ENCODE results near the gene MKRN2. TPM values are rescaled to one million over a fixed set of nuclear protein-coding genes. Genes with fewer than 3 reads are reported as not detected.

The MKRN2 gene
- total and polyA plus RNA-seq, 9 of the 15 experiments (the other 6 are each of a cell fraction or from before 2014, with no cell fraction given): 29.4 to 63.2 (median 42.9) TPM

DNA sequence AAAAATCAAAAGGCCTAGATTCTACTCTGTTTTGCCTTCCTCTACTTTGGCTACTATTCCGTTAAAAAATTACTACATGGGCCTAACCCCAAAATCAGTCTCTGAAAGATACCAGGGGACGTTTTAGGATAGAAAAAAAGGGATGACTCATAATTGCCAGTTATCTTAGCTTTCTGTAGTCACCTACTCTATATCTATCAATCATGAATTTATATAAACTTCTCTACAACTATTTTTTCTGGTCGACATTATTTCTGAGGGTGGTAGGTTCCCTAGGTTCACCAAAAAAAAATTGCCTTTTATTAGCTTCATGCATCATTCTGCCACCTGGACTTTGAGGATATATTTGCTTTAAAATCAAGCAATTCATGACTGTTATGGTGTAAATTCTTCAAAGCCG is 70.5 kb downstream of the MKRN2 start:
- H2AFZ ChIP-seq (ENCODE audit: low read depth, low read length): no peak overlapping the region
- ChIA-PET POLR2A (interaction anchor here (0.5 to 1.4 kb wide), 5 partner anchors 9 to 43 kb away, joined by 3 to 6 read pairs (median 4); no protein-coding TSS in a partner anchor), CTCF (ENCODE audit: low intra/inter-chr PET ratio) (interaction anchor here (0.5 kb wide), 1 partner anchor 112 kb away, joined by 3 read pairs; no protein-coding TSS in a partner anchor)
- H3K9ac ChIP-seq (ENCODE audit: insufficient read depth in 1 of 2, low read depth in 2 of 2, low read length in 2 of 2): no peak overlapping the region
- ATAC-seq: peak; percentile 11
- no peaks in the 10 kb centered on the region for H3K9me1 ChIP-seq (ENCODE audit: control insufficient read depth, insufficient read depth, low read length)
- peak in 1 of 4 experiments; percentile 26 for DNase-seq (ENCODE audit: extremely low read depth in 1 of 4, low spot score in 3 of 4)
- no peak overlapping the region for H3K4me2 ChIP-seq (ENCODE audit: insufficient read depth, low read length)
- intact Hi-C loops (cut with micrococcal nuclease): loop anchor here (5.0 kb wide), 1 partner anchor 35 kb away; the partner anchor contains the start of gene RAF1
- in situ Hi-C loops (cut with MboI): no loop called here
- peaks cover 95% of the 10 kb centered on the region for H3K79me2 ChIP-seq (ENCODE audit: control insufficient read depth, insufficient read depth, low read length)
- no TSS peak for BruUV-seq (replicated peaks)
- no peaks in the 10 kb centered on the region for H3K36me3 ChIP-seq (ENCODE audit: control insufficient read depth, insufficient read depth, low read length)
- 23% methylated on average over 4 of the region's 4 CpGs for WGBS (ENCODE audit: insufficient coverage, low coverage, missing lambda C conversion rate)
- H3K27me3 ChIP-seq (ENCODE audit: control insufficient read depth in 2 of 2, insufficient read depth in 2 of 2, low read length in 2 of 2): no peaks in the 10 kb centered on the region
- peaks cover 42 to 51% of the 10 kb centered on the region in 2 experiments for H3K4me1 ChIP-seq (replicated peaks in 1 of 2; ENCODE audit: control insufficient read depth in 2 of 2, insufficient read depth in 2 of 2, low read length in 2 of 2)
- FAIRE-seq: no peak
- peak overlapping the region; percentile 31; the same call in 1 of the 3 replicates for H3K27ac ChIP-seq (ENCODE audit: extremely low read depth, low read depth, low read length)
- H4K20me1 ChIP-seq (replicated peaks; ENCODE audit: control insufficient read depth, insufficient read depth, low read length): peaks cover 20% of the 10 kb centered on the region
- no peaks in the 10 kb centered on the region for H3K9me3 ChIP-seq (replicated peaks; ENCODE audit: control insufficient read depth, insufficient read depth, low read depth, low read length)
- no peak overlapping the region for H3K4me3 ChIP-seq
- TF ChIP-seq, protein P1, sequence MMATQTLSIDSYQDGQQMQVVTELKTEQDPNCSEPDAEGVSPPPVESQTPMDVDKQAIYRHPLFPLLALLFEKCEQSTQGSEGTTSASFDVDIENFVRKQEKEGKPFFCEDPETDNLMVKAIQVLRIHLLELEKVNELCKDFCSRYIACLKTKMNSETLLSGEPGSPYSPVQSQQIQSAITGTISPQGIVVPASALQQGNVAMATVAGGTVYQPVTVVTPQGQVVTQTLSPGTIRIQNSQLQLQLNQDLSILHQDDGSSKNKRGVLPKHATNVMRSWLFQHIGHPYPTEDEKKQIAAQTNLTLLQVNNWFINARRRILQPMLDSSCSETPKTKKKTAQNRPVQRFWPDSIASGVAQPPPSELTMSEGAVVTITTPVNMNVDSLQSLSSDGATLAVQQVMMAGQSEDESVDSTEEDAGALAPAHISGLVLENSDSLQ (IDR thresholded peaks at IDR 0.05): peak; percentile 27; the same call in 1 of the 2 replicates
- peak; percentile 73 for TF ChIP-seq JUNB (CRISPR knock-in tag; conservative IDR thresholded peaks at IDR 0.05)
- peak; percentile 78 for TF ChIP-seq MEIS2 (IDR thresholded peaks at IDR 0.05; ENCODE audit: partially characterized antibody)
- TF ChIP-seq ZNF384 (IDR thresholded peaks at IDR 0.05; ENCODE audit: low read depth, low read length): peak; percentile 74; the same call in 1 of the 2 replicates
- peak; percentile 37; the same call in 1 of the 2 replicates for TF ChIP-seq NFE2 (IDR thresholded peaks at IDR 0.05; ENCODE audit: low read depth)
- TF ChIP-seq, protein P2, sequence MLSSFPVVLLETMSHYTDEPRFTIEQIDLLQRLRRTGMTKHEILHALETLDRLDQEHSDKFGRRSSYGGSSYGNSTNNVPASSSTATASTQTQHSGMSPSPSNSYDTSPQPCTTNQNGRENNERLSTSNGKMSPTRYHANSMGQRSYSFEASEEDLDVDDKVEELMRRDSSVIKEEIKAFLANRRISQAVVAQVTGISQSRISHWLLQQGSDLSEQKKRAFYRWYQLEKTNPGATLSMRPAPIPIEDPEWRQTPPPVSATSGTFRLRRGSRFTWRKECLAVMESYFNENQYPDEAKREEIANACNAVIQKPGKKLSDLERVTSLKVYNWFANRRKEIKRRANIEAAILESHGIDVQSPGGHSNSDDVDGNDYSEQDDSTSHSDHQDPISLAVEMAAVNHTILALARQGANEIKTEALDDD (IDR thresholded peaks at IDR 0.05): 0 out of 2 replicates have a peak, but pooled peaks have one; percentile 46
- no peak for TF ChIP-seq PTRF (tag; IDR thresholded peaks at IDR 0.05)
- TF ChIP-seq DPF2 (IDR thresholded peaks at IDR 0.05): peak; percentile 80
- TF ChIP-seq, protein P3, sequence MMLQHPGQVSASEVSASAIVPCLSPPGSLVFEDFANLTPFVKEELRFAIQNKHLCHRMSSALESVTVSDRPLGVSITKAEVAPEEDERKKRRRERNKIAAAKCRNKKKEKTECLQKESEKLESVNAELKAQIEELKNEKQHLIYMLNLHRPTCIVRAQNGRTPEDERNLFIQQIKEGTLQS (IDR thresholded peaks at IDR 0.05): peak; percentile 94
- TF ChIP-seq, protein P3 (CRISPR knock-in tag; conservative IDR thresholded peaks at IDR 0.05): no peak; the same call in 1 of the 2 replicates
- TF ChIP-seq, protein P4, sequence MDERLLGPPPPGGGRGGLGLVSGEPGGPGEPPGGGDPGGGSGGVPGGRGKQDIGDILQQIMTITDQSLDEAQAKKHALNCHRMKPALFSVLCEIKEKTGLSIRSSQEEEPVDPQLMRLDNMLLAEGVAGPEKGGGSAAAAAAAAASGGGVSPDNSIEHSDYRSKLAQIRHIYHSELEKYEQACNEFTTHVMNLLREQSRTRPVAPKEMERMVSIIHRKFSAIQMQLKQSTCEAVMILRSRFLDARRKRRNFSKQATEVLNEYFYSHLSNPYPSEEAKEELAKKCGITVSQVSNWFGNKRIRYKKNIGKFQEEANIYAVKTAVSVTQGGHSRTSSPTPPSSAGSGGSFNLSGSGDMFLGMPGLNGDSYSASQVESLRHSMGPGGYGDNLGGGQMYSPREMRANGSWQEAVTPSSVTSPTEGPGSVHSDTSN (CRISPR knock-in tag; IDR thresholded peaks at IDR 0.05; ENCODE audit: low read depth): no peak
- TF ChIP-seq, protein P4 (tag; conservative IDR thresholded peaks at IDR 0.05; ENCODE audit: low read depth): peak; percentile 65
- TF ChIP-seq JUND (IDR thresholded peaks at IDR 0.05; ENCODE audit: borderline replicate concordance, low read depth, low read length): peak; percentile 94
- TF ChIP-seq JUND (tag; IDR thresholded peaks at IDR 0.05; ENCODE audit: borderline replicate concordance, low read depth, low read length): peak; percentile 95
- no peak for TF ChIP-seq ATF7 (IDR thresholded peaks at IDR 0.05)
- TF ChIP-seq, protein P5, sequence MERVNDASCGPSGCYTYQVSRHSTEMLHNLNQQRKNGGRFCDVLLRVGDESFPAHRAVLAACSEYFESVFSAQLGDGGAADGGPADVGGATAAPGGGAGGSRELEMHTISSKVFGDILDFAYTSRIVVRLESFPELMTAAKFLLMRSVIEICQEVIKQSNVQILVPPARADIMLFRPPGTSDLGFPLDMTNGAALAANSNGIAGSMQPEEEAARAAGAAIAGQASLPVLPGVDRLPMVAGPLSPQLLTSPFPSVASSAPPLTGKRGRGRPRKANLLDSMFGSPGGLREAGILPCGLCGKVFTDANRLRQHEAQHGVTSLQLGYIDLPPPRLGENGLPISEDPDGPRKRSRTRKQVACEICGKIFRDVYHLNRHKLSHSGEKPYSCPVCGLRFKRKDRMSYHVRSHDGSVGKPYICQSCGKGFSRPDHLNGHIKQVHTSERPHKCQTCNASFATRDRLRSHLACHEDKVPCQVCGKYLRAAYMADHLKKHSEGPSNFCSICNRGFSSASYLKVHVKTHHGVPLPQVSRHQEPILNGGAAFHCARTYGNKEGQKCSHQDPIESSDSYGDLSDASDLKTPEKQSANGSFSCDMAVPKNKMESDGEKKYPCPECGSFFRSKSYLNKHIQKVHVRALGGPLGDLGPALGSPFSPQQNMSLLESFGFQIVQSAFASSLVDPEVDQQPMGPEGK (CRISPR knock-in tag; IDR thresholded peaks at IDR 0.05; ENCODE audit: borderline replicate concordance): no peak
